Choroid plexus epithelial cell (primary cell): ENCODE results near the gene RAB40B.
A peak's percentile ranks its signal among the peaks of the same experiment; 100 is the strongest.

Experiments
- DNase-seq: peaks from one replicate; pipeline ENCODE4 v3.0.0-alpha.2; 2010; ENCODE audit warnings: low read depth
- H3K4me3 ChIP-seq: 2 replicates; pipeline ENCODE4 v1.5.1; 2011; ENCODE audit warnings: low read depth, mild to moderate bottlenecking, control low read depth, low read length, moderate library complexity
- TF ChIP-seq, protein P1 (sequence below): conservative IDR thresholded peaks from 2 replicates; pipeline ENCODE4 v1.5.1; 2011; ENCODE audit warnings: low read depth, mild to moderate bottlenecking, control low read depth, inconsistent platforms, low read length, moderate library complexity

Gene RAB40B

DNA sequence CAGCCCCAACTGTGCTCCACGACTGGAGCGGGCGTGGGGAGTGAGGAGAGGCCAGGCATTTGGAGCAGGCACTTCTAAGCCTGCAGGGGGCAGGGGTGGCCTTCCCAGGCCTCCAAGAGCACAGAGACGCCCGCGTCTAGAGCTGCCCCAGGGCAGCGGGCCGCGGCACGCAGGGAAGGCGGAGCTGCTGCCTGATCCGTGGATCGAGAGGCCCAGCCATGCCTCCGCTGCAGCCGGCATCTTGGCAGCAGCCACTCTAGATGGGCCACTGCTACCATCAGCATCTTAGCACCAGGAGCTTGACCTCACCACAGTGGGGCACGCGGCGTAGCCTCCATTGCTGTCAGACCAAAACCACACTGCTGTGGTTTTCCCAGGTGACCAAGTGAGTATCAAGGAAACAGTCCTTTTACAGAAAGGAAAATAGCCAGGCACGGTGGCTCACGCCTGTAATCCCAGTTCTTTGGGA lies 29.8 kb downstream of the RAB40B start:
- TF ChIP-seq, protein P1, sequence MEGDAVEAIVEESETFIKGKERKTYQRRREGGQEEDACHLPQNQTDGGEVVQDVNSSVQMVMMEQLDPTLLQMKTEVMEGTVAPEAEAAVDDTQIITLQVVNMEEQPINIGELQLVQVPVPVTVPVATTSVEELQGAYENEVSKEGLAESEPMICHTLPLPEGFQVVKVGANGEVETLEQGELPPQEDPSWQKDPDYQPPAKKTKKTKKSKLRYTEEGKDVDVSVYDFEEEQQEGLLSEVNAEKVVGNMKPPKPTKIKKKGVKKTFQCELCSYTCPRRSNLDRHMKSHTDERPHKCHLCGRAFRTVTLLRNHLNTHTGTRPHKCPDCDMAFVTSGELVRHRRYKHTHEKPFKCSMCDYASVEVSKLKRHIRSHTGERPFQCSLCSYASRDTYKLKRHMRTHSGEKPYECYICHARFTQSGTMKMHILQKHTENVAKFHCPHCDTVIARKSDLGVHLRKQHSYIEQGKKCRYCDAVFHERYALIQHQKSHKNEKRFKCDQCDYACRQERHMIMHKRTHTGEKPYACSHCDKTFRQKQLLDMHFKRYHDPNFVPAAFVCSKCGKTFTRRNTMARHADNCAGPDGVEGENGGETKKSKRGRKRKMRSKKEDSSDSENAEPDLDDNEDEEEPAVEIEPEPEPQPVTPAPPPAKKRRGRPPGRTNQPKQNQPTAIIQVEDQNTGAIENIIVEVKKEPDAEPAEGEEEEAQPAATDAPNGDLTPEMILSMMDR = peak; percentile 56
- H3K4me3 ChIP-seq = no peak overlapping the region
- DNase-seq = peak; percentile 41

DNA sequence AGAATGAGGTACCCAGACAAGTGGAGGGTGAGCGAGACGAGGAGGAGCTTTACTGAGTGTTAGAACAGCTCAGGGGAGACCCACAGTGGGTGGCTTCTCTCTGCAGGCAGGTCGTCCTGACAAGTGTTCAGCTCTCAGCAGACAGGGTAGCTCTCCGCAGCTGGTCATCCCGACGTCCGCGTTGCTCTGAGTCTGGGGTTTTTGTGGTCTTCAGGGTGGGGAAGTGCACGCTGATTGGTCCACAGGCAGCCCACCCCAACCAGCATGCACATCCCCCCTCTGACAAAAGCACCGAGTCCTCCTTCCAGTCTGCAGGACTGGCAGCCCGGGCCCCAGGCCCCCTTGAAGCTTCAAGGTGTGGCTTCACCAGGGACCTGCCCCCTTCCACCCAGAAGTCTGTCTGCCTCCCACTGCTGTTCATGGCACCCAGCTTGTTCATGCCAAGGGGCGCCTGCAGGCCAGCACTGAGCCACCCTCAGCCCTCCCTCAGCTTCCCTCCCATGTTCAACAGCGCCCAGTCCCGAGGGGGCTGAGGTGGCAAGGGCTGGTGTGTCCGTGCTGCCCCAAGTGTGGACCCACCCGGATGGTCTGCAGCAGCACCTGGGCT lies 30.4 kb downstream of the RAB40B start:
- no peak for DNase-seq
- no peak overlapping the region for H3K4me3 ChIP-seq
- TF ChIP-seq, protein P1 = no peak

DNA sequence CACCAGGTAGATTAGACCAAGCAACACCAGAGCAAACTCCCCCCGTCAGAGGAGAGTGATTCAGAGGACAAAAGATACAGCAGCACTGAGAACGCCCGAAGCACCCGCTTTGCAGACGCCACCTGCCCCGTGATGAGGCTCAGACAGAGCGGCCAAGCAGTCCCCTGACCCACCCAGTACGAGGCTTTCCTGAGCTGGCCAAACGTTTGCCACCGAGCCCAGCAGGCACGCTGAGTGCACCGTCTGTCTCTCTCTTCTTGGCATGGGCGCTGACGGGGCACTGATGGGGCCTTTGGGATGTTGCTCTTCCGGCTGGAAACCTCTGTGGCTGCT lies 30.9 kb downstream of the RAB40B start:
- TF ChIP-seq, protein P1 = no peak
- no peak for DNase-seq
- no peak overlapping the region for H3K4me3 ChIP-seq

DNA sequence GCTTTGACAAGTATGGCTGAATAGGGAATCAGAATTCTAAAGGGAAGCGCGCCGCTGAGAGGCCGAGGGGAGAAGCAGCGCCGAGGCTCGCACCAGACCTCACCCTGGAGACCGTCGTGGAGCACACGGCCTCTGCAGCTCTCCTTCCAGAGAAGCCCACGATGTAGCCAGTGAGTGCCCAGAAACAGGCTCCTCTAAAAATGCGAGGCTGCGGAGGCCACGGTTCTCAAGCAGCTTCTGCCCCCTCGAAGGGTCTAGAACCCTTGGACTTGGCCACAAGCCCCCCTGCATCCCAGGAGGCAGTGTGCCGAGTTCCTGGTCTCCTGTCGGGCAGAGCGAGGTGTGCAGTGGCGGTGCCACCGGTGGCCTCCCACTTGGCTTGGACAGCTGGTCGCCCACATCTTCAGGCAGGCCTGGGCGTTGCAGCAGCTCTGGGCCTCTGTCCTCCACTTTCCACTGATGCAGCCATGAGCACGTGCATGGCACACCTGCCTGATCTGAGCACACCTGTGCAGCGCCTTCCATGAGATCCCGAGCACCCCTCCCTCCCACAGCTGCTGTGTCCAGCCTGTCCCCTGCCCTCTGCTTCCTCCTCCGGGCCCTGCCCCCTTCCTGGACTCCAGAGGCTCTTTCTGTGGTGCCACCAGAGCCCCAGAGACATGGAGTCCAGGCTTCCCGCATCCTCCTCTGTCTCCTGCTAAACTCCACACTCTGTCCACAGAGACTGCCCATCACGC lies 31.4 kb downstream of the RAB40B start:
- H3K4me3 ChIP-seq = no peak overlapping the region
- no peak for DNase-seq
- TF ChIP-seq, protein P1 = no peak

DNA sequence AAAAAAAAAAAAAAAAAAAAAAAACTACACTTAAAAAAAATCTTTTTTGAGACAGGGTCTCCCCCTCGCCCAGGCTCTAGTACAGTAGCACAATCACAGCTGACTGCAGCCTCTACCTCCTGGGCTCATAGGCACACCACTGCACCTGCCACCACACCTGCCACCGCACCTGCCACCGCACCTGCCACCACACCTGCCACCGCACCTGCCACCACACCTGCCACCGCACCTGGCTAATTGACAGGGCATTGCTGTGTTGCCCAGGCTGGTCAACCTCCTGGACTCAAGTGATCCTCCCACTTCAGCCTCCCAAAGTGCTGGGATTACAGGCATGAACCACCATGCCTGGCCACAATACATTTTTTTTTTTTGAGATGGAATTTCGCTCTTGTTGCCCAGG lies 32.6 kb downstream of the RAB40B start:
- no peak for DNase-seq

DNA sequence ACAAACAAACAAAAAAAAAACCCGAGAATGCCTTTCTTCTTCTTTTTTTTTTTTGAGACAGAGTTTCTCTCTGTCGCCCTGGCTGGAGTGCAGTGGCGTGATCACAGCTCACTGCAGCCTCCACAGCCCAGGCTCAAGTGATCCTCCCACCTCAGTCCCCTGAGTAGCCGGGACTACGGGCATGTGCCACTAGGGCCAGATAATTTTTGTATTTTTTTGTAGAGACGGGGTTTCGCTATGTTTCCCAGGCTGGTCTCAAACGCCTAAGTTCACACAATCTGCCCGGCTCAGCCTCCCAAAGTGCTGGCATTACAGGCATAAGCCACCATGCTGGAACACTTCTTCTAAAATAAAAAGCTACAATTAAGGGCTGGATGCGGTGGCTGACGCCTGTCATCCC lies 33.3 kb downstream of the RAB40B start:
- DNase-seq = no peak
- TF ChIP-seq, protein P1 = no peak
- H3K4me3 ChIP-seq = no peak overlapping the region

More for the DNA sequence above, 32.6 kb downstream of the RAB40B start:
- no peak overlapping the region for H3K4me3 ChIP-seq
- TF ChIP-seq, protein P1 = no peak
